Neuronal stem cell (in vitro differentiated cells): Measurements from ENCODE around the gene SHISAL1.

Experiments
- DNase-seq: peaks from one replicate; pipeline ENCODE4 v3.0.0-alpha.2; 2013; ENCODE audit warnings: low spot score
- H2AFZ ChIP-seq: one replicate; pipeline ENCODE4 v1.6.1; 2013; ENCODE audit warnings: mild to moderate bottlenecking, low read length, inconsistent platforms
- H2AK5ac ChIP-seq: 2 replicates; pipeline ENCODE4 v1.6.1; 2013; ENCODE audit warnings: low read depth, mild to moderate bottlenecking, inconsistent platforms, low read length, moderate library complexity, mixed read lengths
- H2BK120ac ChIP-seq: 2 replicates; pipeline ENCODE4 v1.6.1; 2013; ENCODE audit warnings: low read depth, mild to moderate bottlenecking, inconsistent platforms, low read length, moderate library complexity, mixed read lengths
- H2BK12ac ChIP-seq: one replicate; pipeline ENCODE4 v1.6.1; 2013; ENCODE audit warnings: low read length, inconsistent platforms
- H2BK15ac ChIP-seq: 2 replicates; pipeline ENCODE4 v1.6.1; 2013; ENCODE audit warnings: mild to moderate bottlenecking, low read length, inconsistent platforms, mixed read lengths
- H2BK5ac ChIP-seq: one replicate; pipeline ENCODE4 v1.6.1; 2013; ENCODE audit warnings: inconsistent platforms, mild to moderate bottlenecking, low read length, moderate library complexity
- H3K14ac ChIP-seq: one replicate; pipeline ENCODE4 v1.6.1; 2013; ENCODE audit warnings: low read length, inconsistent platforms
- H3K18ac ChIP-seq: 2 replicates; pipeline ENCODE4 v1.6.1; 2013; ENCODE audit warnings: low read length, inconsistent platforms
- H3K23ac ChIP-seq: 2 replicates; pipeline ENCODE4 v1.6.1; 2013; ENCODE audit warnings: low read depth, mild to moderate bottlenecking, mixed read lengths, low read length, inconsistent platforms; ENCODE audit not compliant: poor library complexity
- H3K27ac ChIP-seq: replicated peaks from 3 replicates; pipeline ENCODE4 v1.5.1; 2013; ENCODE audit warnings: low read length, inconsistent platforms
- H3K27me3 ChIP-seq, 3 experiments: 2 replicates each; pipeline ENCODE4 v1.6.1; 2013; ENCODE audit warnings: low read length in 3 of 3, mild to moderate bottlenecking in 2 of 3, inconsistent platforms in 1 of 3, low read depth in 1 of 3, mixed read lengths in 1 of 3, moderate library complexity in 1 of 3; ENCODE audit not compliant: control insufficient read depth in 3 of 3, insufficient read depth in 3 of 3
- H3K36me3 ChIP-seq, 2 donors: replicated peaks in 1 of 2; 2 replicates each; pipeline ENCODE4 v1.6.1; 2013; ENCODE audit warnings: low read length in 2 of 2; ENCODE audit not compliant: control insufficient read depth in 2 of 2, insufficient read depth in 2 of 2
- H3K4ac ChIP-seq: 2 replicates; pipeline ENCODE4 v1.6.1; 2013; ENCODE audit warnings: inconsistent platforms, mild to moderate bottlenecking, low read length, moderate library complexity
- H3K4me1 ChIP-seq, 2 donors: 1 replicate in 1 of 2; 2 replicates in 1 of 2; pipeline ENCODE4 v1.6.1; 2013; ENCODE audit warnings: low read length in 2 of 2, low read depth in 1 of 2; ENCODE audit not compliant: control insufficient read depth in 2 of 2, insufficient read depth in 1 of 2
- H3K4me2 ChIP-seq: one replicate; pipeline ENCODE4 v1.6.1; 2013; ENCODE audit warnings: mild to moderate bottlenecking, low read length, inconsistent platforms; ENCODE audit not compliant: insufficient read depth, poor library complexity, severe bottlenecking
- H3K4me3 ChIP-seq, 2 donors: 2 replicates each; pipeline ENCODE4 v1.5.1; 2013; ENCODE audit warnings: low read length in 2 of 2, mild to moderate bottlenecking in 2 of 2, inconsistent platforms in 1 of 2, moderate library complexity in 1 of 2
- H3K79me1 ChIP-seq: one replicate; pipeline ENCODE4 v1.6.1; 2013; ENCODE audit warnings: low read depth, mild to moderate bottlenecking, inconsistent platforms, low read length, moderate library complexity
- H3K9ac ChIP-seq: one replicate; pipeline ENCODE4 v1.6.1; 2013; ENCODE audit warnings: mild to moderate bottlenecking, low read depth, low read length, inconsistent platforms; ENCODE audit not compliant: poor library complexity
- H3K9me3 ChIP-seq, 2 donors: replicated peaks in 1 of 2; 2 replicates each; pipeline versions ENCODE3 to v1.6.1; 2013; ENCODE audit warnings: low read length in 2 of 2, mild to moderate bottlenecking in 2 of 2, inconsistent platforms in 1 of 2, low read depth in 1 of 2, mixed read lengths in 1 of 2, moderate library complexity in 1 of 2; ENCODE audit not compliant: control insufficient read depth in 2 of 2, insufficient read depth in 1 of 2
- H4K8ac ChIP-seq: one replicate; pipeline ENCODE4 v1.6.1; 2013; ENCODE audit warnings: low read depth, mild to moderate bottlenecking, inconsistent platforms, low read length, moderate library complexity
- H4K91ac ChIP-seq: one replicate; pipeline ENCODE4 v1.6.1; 2013; ENCODE audit warnings: low read length, low read depth, mild to moderate bottlenecking, inconsistent platforms; ENCODE audit not compliant: poor library complexity
- WGBS, 2 donors: extraction: QIAGEN DNeasy Blood & Tissue Kit; methylation state at CpG; one replicate each; pipeline ENCODE4 v1.1.7; 2013; ENCODE audit warnings: missing lambda C conversion rate in 2 of 2, mixed read lengths in 1 of 2; ENCODE audit not compliant: insufficient read length in 2 of 2, insufficient replicate concordance in 1 of 2; ENCODE audit errors: extremely low coverage in 2 of 2; 5-methylcytosine and 5-hydroxymethylcytosine counted together

Gene SHISAL1

GRCh38 chr22:44291674-44292360 lies 20.9 kb downstream of the SHISAL1 start:
- peak overlapping the region; percentile 98 for H2BK15ac ChIP-seq
- no CpG with 5 or more reads among the region's 21 CpGs for WGBS, 2 donors
- peaks cover 27 to 46% of the 10 kb centered on the region in 2 donors for H3K4me1 ChIP-seq
- peak overlapping the region; percentile 91 for H2AK5ac ChIP-seq
- peak overlapping the region; percentile 63 for H2BK120ac ChIP-seq
- peak overlapping the region; percentile 64 for H2BK12ac ChIP-seq
- H3K27me3 ChIP-seq, result no peaks in the 10 kb centered on the region
- peak overlapping the region; percentile 61 for H3K14ac ChIP-seq
- peak overlapping the region; percentile 53 for H3K4ac ChIP-seq
- peak overlapping the region; percentile 94 for H4K8ac ChIP-seq
- no peaks in the 10 kb centered on the region for H3K36me3 ChIP-seq
- peak overlapping the region; percentile 96 for H4K91ac ChIP-seq
- DNase-seq, result no peak
- peak overlapping the region; percentile 70 for H2AFZ ChIP-seq
- no peaks in the 10 kb centered on the region for H3K79me1 ChIP-seq
- peak overlapping the region; percentile 92 for H3K18ac ChIP-seq
- peak overlapping the region in 1 of 2 donors; percentile 2 for H3K4me3 ChIP-seq
- H3K27ac ChIP-seq, result no peak overlapping the region
- H3K9me3 ChIP-seq, result peaks cover 3 to 15% of the 10 kb centered on the region in 2 donors
- peak overlapping the region; percentile 57 for H3K9ac ChIP-seq
- no peak overlapping the region for H3K4me2 ChIP-seq
- H3K23ac ChIP-seq, result peak overlapping the region; percentile 47
- peak overlapping the region; percentile 85 for H2BK5ac ChIP-seq

- peak overlapping the region; percentile 96 for H4K91ac ChIP-seq
- H3K27ac ChIP-seq, result no peak overlapping the region
- no peak overlapping the region for H2BK5ac ChIP-seq
- H3K14ac ChIP-seq, result no peak overlapping the region
- H3K27me3 ChIP-seq, result no peaks in the 10 kb centered on the region
- H4K8ac ChIP-seq, result no peak overlapping the region
- peak overlapping the region; percentile 64 for H2BK12ac ChIP-seq
- peaks cover 22 to 48% of the 10 kb centered on the region in 2 donors for H3K4me1 ChIP-seq
- DNase-seq, result no peak
- H3K4me3 ChIP-seq, result peak overlapping the region in 1 of 2 donors; percentile 2
- H3K79me1 ChIP-seq, result no peaks in the 10 kb centered on the region
- no peak overlapping the region for H3K4me2 ChIP-seq
- H3K4ac ChIP-seq, result no peak overlapping the region
- peak overlapping the region; percentile 91 for H2AK5ac ChIP-seq
- peak overlapping the region; percentile 98 for H2BK15ac ChIP-seq
- no peak overlapping the region for H3K9ac ChIP-seq
- H3K36me3 ChIP-seq, result no peaks in the 10 kb centered on the region
- peak overlapping the region; percentile 63 for H2BK120ac ChIP-seq
- H3K18ac ChIP-seq, result peak overlapping the region; percentile 92
- no CpG with 5 or more reads among the region's 8 CpGs for whole genome bisulfite sequencing, 2 donors
- no peak overlapping the region for H2AFZ ChIP-seq
- H3K9me3 ChIP-seq, result peaks cover 3 to 15% of the 10 kb centered on the region in 2 donors
- H3K23ac ChIP-seq, result peak overlapping the region; percentile 47
Measured at GRCh38 chr22:44291265-44291664, 21.5 kb downstream of the SHISAL1 start.

- H2BK5ac ChIP-seq, result peak overlapping the region; percentile 47
- peak overlapping the region; percentile 87 for H2BK15ac ChIP-seq
- H3K9me3 ChIP-seq, result peaks cover 3 to 6% of the 10 kb centered on the region in 2 donors
- no peak overlapping the region for H4K8ac ChIP-seq
- H3K36me3 ChIP-seq, result no peaks in the 10 kb centered on the region
- H3K4me3 ChIP-seq, result no peak overlapping the region
- peak overlapping the region; percentile 66 for H2AK5ac ChIP-seq
- H2AFZ ChIP-seq, result peak overlapping the region; percentile 73
- H3K4ac ChIP-seq, result no peak overlapping the region
- no peaks in the 10 kb centered on the region for H3K79me1 ChIP-seq
- peaks cover 23 to 52% of the 10 kb centered on the region in 2 donors for H3K4me1 ChIP-seq
- H3K27me3 ChIP-seq, result no peaks in the 10 kb centered on the region
- no peak overlapping the region for H3K23ac ChIP-seq
- peak overlapping the region; percentile 38 for H3K27ac ChIP-seq
- H3K9ac ChIP-seq, result no peak overlapping the region
- WGBS, 2 donors, result no CpG with 5 or more reads among the region's 13 CpGs
- peak overlapping the region; percentile 72 for H3K18ac ChIP-seq
- peak overlapping the region; percentile 56 for H3K14ac ChIP-seq
- H4K91ac ChIP-seq, result no peak overlapping the region
- no peak overlapping the region for H2BK120ac ChIP-seq
- DNase-seq, result peak; percentile 44
- no peak overlapping the region for H2BK12ac ChIP-seq
- no peak overlapping the region for H3K4me2 ChIP-seq
Measured at GRCh38 chr22:44289414-44290171, 23.2 kb downstream of the SHISAL1 start.

GRCh38 chr22:44288913-44289312 lies 23.8 kb downstream of the SHISAL1 start:
- Histone ChIP-seq H3K4me2 (no peak overlapping the region), H3K36me3 (no peaks in the 10 kb centered on the region), H3K18ac (peak overlapping the region; percentile 25), H3K27me3 (no peaks in the 10 kb centered on the region), H3K4me1 (peaks cover 23 to 52% of the 10 kb centered on the region in 2 donors), H2BK12ac (peak overlapping the region; percentile 27), H4K91ac (no peak overlapping the region), H3K4ac (no peak overlapping the region), H3K27ac (peak overlapping the region; percentile 38), H2AFZ (peak overlapping the region; percentile 73), H2BK120ac (no peak overlapping the region), H3K9me3 (peaks cover 2 to 5% of the 10 kb centered on the region in 2 donors), H2AK5ac (peak overlapping the region; percentile 91), H3K79me1 (no peaks in the 10 kb centered on the region), H3K23ac (no peak overlapping the region), H3K14ac (no peak overlapping the region), H2BK15ac (peak overlapping the region; percentile 87), H3K9ac (no peak overlapping the region), H2BK5ac (no peak overlapping the region), H3K4me3 (no peak overlapping the region), H4K8ac (no peak overlapping the region)
- DNase-seq, result no peak
- no CpG with 5 or more reads among the region's 4 CpGs for WGBS, 2 donors
